HG03442 (cell line): ENCODE results near the gene STMN3.
"Not testable (repeated sequence)": the region's sequence is repeated elsewhere in the genome, so short reads cannot be mapped to it uniquely, and the experiment has no call there.

Experiments
- ATAC-seq: cut with Tn5 transposase; IDR thresholded peaks from one replicate; pipeline ENCODE4 v1.9.1; 2021; ENCODE audit warnings: mild to moderate bottlenecking, moderate library complexity; ENCODE audit not compliant: unreplicated experiment

Gene STMN3

DNA sequence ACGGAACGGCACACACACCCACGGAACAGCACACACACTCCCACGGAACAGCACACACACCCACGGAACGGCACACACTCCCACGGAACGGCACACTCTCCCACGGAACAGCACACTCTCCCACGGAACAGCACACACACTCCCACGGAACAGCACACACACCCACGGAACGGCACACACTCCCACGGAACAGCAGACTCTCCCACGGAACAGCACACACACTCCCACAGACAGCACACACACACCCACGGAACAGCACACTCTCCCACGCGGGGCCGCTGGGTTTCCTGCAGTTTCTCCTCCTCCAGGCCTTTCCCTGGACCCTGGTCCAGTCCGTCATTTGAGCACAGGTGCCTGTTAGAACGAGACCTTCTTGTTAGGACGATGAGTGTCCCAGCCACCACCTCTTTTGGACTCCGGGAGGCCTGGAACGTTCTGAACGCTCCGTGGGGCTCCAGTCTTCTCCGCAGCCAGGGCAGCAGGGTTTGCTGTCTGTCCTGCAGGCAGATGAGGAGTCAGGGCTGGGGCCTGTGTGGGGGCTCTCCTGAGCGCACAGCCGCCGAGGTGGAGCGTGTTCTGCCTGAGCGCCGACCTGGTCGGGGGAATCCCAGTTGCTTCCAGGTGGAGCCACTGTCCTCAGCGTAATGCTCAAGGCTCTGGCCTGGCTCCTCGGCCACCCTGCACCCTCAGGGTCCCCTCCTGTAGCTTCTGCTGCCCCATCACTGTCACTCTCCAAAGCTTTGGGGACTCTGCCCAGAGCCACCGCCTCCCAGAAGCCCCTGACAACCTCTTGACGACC lies 25.6 kb upstream of the STMN3 start:
- no peak for ATAC-seq

DNA sequence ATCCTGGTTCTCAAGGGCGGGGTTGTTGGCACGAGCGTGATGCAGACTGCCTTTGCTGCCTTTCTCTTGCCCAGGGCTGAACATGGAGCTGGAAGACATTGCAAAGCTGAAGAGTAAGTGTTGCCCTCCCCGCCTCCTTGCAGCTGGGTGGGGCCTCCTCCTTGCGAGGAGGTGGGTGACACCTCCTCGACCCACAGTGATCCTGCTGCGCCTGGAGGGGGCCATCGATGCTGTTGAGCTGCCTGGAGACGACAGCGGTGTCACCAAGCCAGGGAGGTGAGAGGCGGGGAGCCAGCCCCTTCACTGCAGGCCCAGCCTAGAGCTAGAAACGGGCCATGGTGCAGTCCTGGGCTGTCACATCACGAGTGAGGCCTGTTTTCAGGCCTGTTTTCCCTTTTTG lies 24.8 kb upstream of the STMN3 start:
- ATAC-seq, result no peak

DNA sequence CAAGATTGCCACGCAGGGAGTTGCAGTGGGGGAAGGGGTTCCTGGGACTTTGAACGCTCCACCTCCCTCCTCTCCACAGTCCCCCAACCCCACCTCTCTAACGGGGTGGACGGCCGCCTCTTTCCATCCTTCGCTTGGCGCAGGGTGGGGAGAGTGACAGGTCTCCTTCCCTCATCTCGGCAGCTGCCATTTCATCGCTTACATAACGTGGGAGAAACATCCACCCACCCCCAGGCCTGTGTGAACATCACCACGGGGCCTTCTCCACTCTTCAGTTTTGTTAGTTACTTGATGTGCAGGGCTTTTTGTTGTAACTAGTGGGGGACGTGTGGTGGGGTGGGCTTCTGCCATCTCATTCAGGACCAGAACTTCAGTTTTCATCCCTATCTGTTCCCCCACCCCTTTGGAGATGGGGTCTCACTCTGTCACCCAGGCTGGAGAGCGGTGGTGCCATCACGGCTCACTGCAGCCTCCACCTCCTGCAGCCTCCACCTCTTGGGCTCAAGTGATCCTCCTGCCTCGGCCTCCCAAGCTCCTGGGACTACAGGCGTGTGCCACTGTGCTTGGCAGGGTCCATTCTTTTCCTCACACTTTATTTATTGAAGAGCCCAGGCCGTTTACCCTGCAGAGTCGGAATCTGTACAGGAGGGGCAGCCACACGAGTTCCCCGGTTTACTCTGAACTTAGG lies 22.6 kb upstream of the STMN3 start:
- no peak for ATAC-seq

DNA sequence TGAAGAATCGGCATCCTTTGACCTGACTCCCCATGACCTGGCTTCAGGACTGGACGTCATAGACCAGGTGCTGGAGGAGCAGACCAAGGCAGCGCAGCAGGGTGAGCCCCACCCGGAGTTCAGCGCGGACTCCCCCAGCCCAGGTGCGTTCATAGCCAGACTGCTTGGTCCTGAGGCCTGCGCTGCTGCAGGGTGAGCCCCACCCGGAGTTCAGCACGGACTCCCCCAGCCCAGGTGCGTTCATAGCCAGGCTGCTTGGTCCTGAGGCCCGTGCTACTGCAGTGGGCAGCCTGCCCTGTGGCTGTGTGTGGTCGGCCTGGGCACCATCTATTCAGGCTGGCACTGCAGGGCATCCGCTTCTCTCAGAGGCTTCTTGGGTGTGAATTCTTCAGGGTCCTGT lies 20.7 kb upstream of the STMN3 start:
- no peak for ATAC-seq

DNA sequence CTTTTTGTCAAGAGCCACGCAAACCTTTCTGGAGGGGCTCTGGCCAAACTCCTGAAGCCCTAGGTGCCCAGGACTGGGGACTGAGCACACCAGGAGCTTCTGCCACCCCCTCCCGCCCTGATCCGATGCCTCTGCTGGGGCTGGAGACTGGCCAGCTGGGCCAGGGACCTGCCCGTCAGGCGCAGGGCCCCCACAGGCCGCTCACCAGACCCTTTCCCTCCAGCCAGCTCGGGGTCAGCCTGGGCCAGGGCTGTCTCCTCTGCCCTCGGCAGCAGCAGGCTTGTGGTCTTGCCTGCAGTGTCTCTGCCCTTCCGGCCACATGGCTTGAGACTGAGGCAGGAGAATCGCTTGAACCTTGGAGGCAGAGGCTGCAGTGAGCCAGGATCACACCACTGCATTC lies 19.4 kb upstream of the STMN3 start:
- ATAC-seq, result no peak

DNA sequence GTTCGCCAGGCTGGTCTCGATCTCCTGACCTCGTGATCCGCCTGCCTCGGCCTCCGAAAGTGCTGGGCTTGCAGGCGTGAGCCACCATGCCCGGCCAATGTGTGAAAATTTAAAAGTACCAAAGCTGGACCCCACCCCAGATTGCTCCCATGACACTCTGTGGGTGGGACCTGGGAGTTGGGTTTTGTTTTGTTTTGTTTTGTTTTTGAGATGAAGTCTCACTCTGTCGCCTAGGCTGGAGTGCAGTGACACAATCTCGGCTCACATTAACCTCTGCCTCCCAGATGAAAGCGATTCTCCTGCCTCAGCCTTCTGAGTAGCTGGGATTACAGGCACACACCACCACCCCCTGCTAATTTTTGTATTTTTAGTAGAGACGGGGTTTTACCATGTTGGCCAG lies 18.5 kb upstream of the STMN3 start:
- ATAC-seq, result not testable (repeated sequence)

DNA sequence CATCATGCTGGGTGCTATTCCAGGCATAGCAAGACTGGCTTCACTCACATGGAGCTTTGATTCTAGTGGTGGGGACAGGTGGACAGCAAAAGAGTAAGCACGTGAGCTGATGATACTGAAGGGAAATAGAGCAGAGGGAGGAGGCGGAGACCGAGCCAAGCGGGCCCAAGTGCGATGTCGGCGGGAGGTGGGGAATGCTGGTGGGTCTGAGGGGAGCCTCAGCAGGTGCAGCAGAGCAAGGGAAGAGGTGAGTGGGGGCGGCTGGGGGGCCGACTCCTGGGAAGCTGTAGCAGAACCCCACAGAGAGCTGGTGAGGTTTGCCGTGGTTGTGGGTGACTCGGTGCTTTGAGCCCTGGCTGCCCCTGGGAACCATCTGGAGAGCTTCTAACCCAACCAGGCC lies 15.1 kb upstream of the STMN3 start:
- no peak for ATAC-seq

DNA sequence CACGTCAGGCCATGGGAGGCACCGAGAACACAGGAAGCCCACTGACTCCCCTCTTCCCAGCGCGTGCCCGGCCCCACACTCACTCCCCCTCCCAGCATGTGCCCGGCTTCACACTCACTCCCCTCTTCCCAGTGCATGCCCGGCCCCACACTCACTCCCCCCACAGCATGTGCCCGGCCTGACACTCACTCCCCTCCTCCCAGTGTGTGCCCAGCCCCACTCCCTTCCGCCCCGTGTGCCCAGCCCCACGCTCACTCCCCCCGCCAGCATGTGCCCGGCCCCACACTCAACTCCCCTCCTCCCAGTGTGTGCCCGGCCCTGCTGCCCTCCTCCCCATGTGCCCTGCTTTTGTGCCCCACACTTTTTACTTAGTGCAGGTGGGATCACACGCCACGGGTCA lies 14.6 kb upstream of the STMN3 start:
- no peak for ATAC-seq

DNA sequence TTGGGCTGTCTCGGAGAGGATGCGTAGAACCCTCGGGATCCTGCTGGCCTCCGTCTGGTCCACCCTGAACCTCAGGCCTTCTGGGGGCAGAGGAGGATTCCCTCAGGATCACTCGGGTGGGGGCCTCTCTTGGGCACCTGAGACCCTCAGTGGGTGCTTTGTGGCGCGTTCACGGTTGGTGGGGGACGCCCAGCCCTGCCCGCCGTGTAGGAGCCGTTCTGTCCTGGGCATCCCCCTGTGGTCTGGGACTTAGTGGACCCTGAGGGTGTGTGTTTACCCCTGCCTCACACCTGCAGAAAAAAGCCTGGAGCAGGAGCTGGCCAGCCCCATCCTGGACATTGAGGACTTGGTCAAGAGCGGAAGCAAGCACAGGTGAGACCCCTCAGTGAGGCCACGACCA lies 12.5 kb upstream of the STMN3 start:
- no peak for ATAC-seq

DNA sequence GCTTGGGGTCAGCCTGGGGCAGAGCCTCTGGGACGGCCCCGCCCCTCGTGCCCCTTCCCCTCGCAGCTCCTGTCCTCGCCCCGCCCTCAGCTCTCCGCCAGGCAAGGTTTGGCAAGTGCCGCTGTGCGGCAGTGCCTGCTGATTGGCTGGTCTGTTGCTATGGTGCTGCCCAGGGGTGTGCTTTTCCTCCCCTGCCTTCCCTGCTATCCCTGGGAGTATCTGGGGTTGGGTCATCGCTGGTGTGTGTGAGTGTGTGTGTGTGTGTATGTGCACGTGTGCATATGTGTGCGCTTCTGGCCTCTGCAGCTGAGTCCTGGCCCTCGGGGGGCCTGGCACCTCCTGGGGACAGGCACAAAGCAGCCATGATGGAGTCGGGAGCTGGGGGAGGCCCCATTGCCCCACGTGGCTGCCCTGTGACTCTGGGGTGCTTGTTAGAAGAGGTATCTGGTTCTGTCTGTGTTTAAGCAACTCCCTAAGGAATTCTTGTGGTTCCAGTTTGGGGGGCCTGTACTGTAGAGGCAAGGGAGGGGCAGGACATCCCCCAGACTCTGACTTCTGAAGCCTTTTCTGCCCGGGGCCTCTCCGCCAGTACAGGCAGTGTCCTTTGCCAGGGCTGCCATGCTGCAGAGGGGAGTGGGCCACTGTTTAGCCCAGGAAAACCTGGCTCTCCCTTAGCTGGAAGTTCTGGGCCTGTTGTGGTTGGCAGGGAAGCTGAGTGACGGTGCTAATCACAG lies 11.8 kb upstream of the STMN3 start:
- ATAC-seq, result no peak

DNA sequence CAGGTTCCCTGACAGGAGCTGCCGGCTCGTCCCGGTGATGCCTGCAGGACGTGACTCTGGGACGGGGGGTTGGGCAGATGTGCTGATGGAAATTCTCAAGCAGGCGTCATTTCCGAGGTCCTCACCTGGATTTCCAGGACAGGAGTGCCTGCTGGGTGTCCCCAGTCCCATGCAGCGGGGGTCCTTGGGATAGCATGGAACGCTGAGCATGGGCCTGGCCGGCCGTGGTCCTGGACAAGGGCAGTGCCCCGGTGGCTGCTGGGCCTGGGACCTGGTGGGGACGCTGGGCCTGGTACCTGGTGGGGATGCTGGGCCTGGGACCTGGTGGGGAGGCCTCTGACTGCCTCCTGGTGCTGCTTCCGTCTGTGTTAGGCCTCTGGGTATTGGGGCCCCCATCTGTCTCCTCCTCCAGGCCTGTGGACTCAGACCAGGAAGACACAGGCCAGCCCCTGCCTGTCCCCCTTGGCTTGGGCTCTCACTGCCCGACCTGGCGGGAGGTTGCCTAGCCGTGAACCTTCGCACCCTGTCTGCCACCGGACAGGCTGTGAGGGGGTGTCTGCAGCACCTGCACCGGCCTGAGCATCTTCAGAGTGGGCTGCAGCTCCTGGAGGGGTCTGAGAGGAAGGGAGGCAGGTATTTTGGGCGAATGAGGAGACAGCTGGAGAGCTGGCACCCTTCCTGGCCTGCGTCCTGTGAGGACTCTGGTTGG lies 11.1 kb upstream of the STMN3 start:
- no peak for ATAC-seq

DNA sequence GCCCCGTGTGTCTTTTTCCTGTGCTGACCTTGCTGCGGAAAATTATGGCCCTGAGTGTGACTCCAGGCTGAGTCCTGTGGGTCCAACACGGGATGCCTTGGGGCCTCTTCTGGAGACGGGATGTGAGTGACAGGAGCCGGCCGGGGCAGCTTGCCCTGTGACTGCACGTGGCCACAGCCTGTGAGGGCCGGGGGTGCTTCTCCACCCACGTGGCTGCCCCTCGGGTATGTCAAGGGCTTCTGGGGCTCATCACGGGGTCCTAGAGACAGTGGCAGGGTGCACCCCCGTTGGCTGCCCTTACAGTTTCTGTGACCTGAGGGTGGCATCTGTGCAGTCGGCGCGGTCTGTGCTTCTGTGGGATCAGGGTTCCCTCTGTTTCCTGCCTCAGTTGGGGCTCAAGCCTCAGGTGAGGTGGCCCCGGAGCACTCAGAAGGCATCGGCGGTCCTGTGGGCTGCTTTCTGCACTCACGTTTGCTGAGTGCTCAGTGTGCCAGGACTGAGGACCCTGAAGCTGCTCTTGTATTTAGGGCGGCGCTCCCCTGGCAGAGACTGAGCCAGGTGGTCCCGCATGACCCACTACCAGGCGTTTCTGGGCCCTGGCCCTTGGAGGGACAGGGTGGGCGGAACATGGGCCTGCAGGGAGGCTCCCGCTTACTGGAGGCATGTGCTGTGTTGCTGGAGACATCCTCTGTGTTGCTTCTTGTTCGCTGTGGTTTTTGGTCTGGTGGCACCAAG lies 10.3 kb upstream of the STMN3 start:
- no peak for ATAC-seq

DNA sequence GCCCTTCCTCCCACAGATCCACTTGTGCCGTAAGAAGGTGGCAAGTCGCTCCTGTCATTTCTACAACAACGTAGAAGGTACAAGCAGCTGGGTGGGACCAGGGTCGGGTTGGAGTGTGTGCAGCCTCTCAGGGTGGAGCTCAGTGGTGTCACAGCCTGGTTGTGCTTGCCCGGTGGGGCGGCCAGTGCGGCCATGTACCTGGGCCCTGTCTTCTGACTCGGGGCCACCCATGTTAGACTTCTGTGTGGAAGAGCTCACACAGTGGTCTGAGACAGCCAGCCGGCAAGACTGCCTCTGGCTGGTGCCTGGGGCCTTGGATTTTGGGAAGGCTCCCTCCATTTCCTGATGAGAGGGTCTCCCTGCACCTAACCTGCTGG lies 9.6 kb upstream of the STMN3 start:
- ATAC-seq, result no peak

DNA sequence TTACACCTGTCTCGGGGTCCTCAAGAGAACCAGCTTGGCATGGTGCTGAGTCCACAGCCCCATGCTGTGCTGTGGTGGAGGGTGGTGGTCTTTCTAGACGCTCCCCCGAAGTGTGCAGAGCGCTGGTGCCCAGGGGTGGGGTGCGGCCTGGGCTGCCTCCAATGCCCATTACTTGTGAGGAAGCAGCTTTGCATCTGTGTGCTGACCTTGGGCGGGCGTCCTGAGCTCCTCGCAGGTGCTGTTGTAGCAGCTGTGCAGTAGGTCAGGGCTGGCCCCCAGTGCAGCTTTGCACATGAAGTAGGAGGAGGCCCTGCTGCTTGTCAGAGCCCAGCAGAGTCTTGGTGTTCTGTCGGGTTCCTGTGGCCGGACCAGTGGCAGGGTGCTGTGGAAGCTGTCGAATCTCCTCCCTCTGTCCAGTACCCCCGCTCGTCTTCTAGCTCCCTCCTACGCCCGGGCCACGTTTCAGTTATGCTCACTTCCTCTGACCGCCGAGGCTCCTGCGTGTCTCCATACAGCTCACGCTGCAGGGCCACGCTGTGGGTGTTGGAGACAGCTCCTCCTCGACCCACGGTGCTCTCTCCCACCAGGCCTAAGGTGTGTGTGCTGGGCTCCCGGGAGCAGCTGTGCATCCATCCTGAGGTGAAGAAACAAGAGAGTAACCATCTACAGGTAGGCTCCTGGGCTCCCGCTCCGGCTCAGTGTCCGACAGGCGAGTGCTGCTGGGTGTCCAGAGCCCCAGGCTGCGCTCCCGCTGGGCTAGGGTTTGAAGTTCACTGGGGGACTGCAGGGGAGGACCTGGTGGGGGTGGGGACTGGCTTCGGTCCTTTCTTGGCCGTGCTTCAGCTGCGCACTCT lies 9.0 kb upstream of the STMN3 start:
- ATAC-seq, result no peak

DNA sequence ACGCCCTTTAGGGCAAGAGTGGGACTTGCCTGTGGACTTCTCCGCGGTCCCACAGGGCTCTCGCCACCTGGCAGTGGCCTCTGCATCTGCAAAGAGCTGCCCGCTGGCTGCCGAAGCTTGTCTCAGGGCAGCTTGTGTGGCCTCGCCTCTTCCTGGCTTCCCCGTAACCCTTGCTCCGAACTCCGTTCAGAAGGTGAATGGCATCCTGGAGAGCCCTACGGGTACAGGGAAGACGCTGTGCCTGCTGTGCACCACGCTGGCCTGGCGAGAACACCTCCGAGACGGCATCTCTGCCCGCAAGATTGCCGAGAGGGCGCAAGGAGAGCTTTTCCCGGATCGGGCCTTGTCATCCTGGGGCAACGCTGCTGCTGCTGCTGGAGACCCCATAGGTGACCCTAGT lies 7.9 kb upstream of the STMN3 start:
- no peak for ATAC-seq

DNA sequence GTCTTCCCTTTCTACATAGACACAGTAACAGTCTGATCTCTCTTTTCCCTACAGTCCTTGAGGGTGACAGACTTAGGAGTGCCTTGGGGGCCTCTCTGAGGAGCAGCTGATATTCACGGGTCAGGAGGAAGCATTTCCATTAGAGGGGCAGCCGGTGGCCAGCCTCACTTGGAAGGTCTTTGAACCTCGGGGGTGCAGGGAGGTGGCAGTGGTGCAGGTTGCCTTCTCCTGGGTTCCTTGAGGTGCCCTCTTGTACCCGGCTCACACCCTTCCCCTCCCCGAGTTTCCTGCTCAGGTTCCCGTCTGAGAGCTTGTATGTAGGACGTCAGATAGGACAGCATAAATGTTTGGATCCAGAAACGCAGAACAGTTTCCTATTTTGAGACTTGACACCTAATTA lies 7.4 kb upstream of the STMN3 start:
- ATAC-seq, result no peak

DNA sequence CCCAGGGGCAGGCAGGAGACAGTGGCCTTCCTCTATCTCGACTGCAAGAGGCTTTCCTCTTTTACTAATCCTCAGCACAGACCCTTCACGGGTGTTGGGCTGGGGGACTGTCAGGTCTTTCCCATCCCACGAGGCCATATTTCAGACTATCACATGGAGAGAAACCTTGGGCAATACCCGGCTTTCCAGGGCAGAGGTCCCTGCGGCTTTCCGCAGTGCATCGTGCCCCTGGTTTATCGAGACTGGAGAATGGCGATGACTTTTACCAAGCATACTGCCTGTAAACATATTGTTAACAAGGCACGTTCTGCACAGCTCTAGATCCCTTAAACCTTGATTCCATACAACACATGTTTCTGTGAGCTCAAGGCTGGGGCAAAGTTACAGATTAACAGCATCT lies 7.0 kb upstream of the STMN3 start:
- not testable (repeated sequence) for ATAC-seq

DNA sequence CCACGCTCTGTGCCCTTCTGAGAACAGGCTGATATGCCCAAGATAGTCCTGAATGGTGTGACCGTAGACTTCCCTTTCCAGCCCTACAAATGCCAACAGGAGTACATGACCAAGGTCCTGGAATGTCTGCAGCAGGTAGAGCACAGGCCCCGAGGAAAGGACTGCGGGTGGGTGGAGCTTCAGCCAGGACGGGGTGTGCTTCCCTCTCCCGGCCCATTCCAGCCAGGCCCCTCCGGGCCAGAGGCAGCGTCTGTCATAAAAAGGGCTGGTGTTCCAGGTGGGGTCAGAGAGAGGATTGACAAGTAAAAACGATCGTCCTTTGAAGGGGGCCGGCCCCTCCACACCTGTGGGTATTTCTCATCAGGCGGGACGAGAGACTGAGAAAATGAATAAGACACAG lies 6.1 kb upstream of the STMN3 start:
- ATAC-seq, result no peak

DNA sequence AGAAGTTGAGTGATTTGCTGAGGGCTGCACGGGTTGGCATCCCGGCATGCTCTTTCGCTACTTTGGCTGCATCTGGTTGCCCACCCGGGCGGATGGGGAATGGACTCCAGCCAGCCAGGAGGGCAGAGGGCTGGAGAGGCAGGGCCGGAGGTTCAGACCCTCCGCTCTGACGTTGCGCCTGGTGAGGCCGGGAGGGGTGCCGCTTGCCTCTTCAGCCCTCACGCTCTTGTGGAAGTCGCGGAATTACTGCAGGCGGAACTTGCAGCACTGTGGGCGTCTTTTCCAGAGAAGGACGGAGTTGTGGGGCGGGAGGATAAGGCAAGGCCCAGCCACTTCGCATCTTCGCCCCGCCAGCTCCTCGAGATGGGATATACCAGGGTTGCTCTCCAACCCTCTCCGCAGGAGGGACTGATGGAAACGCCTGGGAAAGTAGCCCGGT lies 5.5 kb upstream of the STMN3 start:
- ATAC-seq, result peak; percentile 12
